HUES48 (cell line): ENCODE data around the gene LGI2.
"Not testable (repeated sequence)": the region's sequence is repeated elsewhere in the genome, so short reads cannot be mapped to it uniquely, and the experiment has no call there.

ENCODE experiments used
- H3K27ac ChIP-seq: one replicate; pipeline ENCODE4 v1.7.0; 2013; ENCODE audit warnings: low read depth, low read length, inconsistent platforms
- H3K27me3 ChIP-seq: 2 replicates; pipeline ENCODE4 v1.6.1; 2013; ENCODE audit warnings: mild to moderate bottlenecking, low read length; ENCODE audit not compliant: control insufficient read depth, insufficient read depth
- H3K36me3 ChIP-seq: 2 replicates; pipeline ENCODE4 v1.6.1; 2013; ENCODE audit warnings: low read length; ENCODE audit not compliant: control insufficient read depth, insufficient read depth
- H3K4me1 ChIP-seq: 2 replicates; pipeline ENCODE4 v1.6.1; 2013; ENCODE audit warnings: mild to moderate bottlenecking, low read length; ENCODE audit not compliant: control insufficient read depth, insufficient read depth
- H3K4me3 ChIP-seq: 2 replicates; pipeline ENCODE4 v1.5.1; 2013; ENCODE audit warnings: mild to moderate bottlenecking, low read depth, low read length
- H3K9ac ChIP-seq: 2 replicates; pipeline ENCODE4 v1.6.1; 2013; ENCODE audit warnings: mild to moderate bottlenecking, low read depth, low read length, moderate library complexity
- H3K9me3 ChIP-seq: 2 replicates; pipeline ENCODE4 v1.6.1; 2013; ENCODE audit warnings: low read length; ENCODE audit not compliant: control insufficient read depth, insufficient read depth

LGI2 gene

GRCh38 chr4:25015012-25015411, 15.7 kb downstream of the LGI2 start:
- Histone ChIP-seq H3K36me3 (0 out of 2 replicates have a peak, but pooled peaks cover 4% of the 10 kb centered on the region), H3K27me3 (no peaks in the 10 kb centered on the region), H3K9me3 (no peaks in the 10 kb centered on the region), H3K4me3 (no peak overlapping the region), H3K9ac (no peak overlapping the region), H3K27ac (no peak overlapping the region), H3K4me1 (peaks cover 4% of the 10 kb centered on the region; the same call in 1 of the 2 replicates)

GRCh38 chr4:25014662-25014983, 16.1 kb downstream of the LGI2 start:
- not testable (repeated sequence) for H3K9me3 ChIP-seq, H3K27me3 ChIP-seq, H3K27ac ChIP-seq, H3K36me3 ChIP-seq, H3K4me1 ChIP-seq, H3K9ac ChIP-seq, H3K4me3 ChIP-seq

- Histone ChIP-seq H3K36me3 (0 out of 2 replicates have a peak, but pooled peaks cover 4% of the 10 kb centered on the region), H3K27ac (no peak overlapping the region), H3K9me3 (no peaks in the 10 kb centered on the region), H3K27me3 (no peaks in the 10 kb centered on the region), H3K4me1 (peaks cover 4% of the 10 kb centered on the region; the same call in 1 of the 2 replicates), H3K9ac (no peak overlapping the region), H3K4me3 (no peak overlapping the region)
These were observed 16.7 kb downstream of the LGI2 start for GRCh38 chr4:25013756-25014661.

DNA sequence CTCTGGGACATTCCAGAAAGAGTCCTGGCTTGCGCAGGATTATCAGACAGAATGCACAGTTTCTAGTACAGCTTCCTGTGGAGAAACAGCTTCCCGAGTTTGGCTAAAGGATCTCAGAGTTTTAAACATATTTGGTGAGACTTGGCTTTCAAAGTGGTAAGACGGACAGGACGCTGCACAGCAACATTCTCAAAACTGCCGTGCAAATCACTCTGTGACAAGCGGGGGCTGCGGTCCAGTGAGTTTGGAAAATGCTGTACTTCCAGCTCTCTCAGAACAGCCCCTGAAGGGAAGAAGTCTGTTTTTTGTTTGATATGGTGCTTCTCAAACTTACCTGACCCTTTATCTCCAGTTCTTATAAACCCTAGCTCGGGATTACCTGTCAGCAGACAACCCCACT, 18.1 kb downstream of the LGI2 start:
- H3K4me3 ChIP-seq = no peak overlapping the region
- H3K4me1 ChIP-seq = peaks cover 4% of the 10 kb centered on the region; the same call in 1 of the 2 replicates
- H3K9me3 ChIP-seq = no peaks in the 10 kb centered on the region
- no peaks in the 10 kb centered on the region for H3K36me3 ChIP-seq
- H3K9ac ChIP-seq = no peak overlapping the region
- no peak overlapping the region for H3K27ac ChIP-seq
- no peaks in the 10 kb centered on the region for H3K27me3 ChIP-seq

GRCh38 chr4:25011135-25011866, 19.4 kb downstream of the LGI2 start:
- no peaks in the 10 kb centered on the region for H3K27me3 ChIP-seq
- no peak overlapping the region for H3K27ac ChIP-seq
- no peak overlapping the region for H3K4me3 ChIP-seq
- peaks cover 4% of the 10 kb centered on the region; the same call in 1 of the 2 replicates for H3K4me1 ChIP-seq
- no peak overlapping the region for H3K9ac ChIP-seq
- no peaks in the 10 kb centered on the region for H3K9me3 ChIP-seq
- no peaks in the 10 kb centered on the region for H3K36me3 ChIP-seq

DNA sequence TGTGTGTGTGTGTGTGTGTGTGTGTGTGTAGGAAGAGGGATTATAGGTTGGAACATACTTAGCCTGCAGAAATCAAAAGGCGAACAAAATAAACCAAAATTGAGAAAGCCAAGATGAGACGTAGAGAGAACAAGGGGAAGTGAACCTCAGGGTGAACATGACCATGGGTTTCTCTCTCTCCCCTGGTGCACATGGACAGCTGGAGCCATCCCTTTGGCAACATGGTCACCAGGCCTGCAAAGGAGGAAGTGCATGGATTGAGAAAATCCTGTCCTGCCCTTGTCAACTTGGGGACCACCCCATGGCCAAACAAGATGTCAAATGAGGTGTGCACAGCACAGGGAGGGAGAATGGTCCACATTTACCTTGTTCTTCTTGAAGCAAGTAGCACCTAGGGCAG, 23.1 kb downstream of the LGI2 start:
- Histone ChIP-seq H3K4me1 (no peaks in the 10 kb centered on the region), H3K9ac (no peak overlapping the region), H3K9me3 (no peaks in the 10 kb centered on the region), H3K27ac (no peak overlapping the region), H3K36me3 (no peaks in the 10 kb centered on the region), H3K27me3 (no peaks in the 10 kb centered on the region), H3K4me3 (no peak overlapping the region)

- no peak overlapping the region for H3K27ac ChIP-seq
- no peaks in the 10 kb centered on the region for H3K9me3 ChIP-seq
- H3K4me3 ChIP-seq = no peak overlapping the region
- no peaks in the 10 kb centered on the region for H3K36me3 ChIP-seq
- H3K4me1 ChIP-seq = peaks cover 6% of the 10 kb centered on the region; the same call in 1 of the 2 replicates
- H3K9ac ChIP-seq = no peak overlapping the region
- no peaks in the 10 kb centered on the region for H3K27me3 ChIP-seq
These were observed 28.1 kb downstream of the LGI2 start for GRCh38 chr4:25002681-25003080.

GRCh38 chr4:25001509-25001908, 29.2 kb downstream of the LGI2 start:
- no peaks in the 10 kb centered on the region for H3K36me3 ChIP-seq
- no peaks in the 10 kb centered on the region for H3K27me3 ChIP-seq
- peaks cover 6% of the 10 kb centered on the region; the same call in 1 of the 2 replicates for H3K4me1 ChIP-seq
- H3K9me3 ChIP-seq = no peaks in the 10 kb centered on the region
- no peak overlapping the region for H3K27ac ChIP-seq
- no peak overlapping the region for H3K4me3 ChIP-seq
- no peak overlapping the region for H3K9ac ChIP-seq

DNA sequence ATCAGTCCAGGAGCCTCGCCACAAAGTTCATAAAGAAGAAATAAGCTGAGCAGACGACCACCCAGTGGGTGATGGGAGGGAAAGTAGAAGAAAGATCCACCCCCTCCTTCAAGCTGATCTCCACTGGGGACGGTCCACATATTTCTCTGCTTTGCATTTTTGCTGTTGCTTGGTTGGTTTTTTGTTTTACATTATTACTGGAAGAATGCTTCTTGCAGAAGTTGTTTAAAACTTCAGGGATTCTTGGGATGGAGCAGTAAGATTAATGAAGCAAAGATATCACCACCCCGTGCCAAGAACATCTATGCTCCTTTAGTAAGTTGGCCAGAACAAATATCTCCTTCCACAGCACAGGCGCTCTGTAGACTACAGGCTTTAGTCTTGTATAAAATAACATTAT, 30.1 kb downstream of the LGI2 start:
- Histone ChIP-seq H3K36me3 (no peaks in the 10 kb centered on the region), H3K27ac (no peak overlapping the region), H3K4me3 (no peak overlapping the region), H3K4me1 (peaks cover 6% of the 10 kb centered on the region; the same call in 1 of the 2 replicates), H3K27me3 (no peaks in the 10 kb centered on the region), H3K9me3 (no peaks in the 10 kb centered on the region), H3K9ac (no peak overlapping the region)

- Histone ChIP-seq H3K9me3 (no peaks in the 10 kb centered on the region), H3K4me1 (peaks cover 6% of the 10 kb centered on the region; the same call in 1 of the 2 replicates), H3K4me3 (0 out of 2 replicates have a peak overlapping the region, but pooled peaks have one; percentile 10), H3K27ac (no peak overlapping the region), H3K9ac (no peak overlapping the region), H3K36me3 (no peaks in the 10 kb centered on the region), H3K27me3 (no peaks in the 10 kb centered on the region)
These were observed 31.2 kb downstream of the LGI2 start for GRCh38 chr4:24999392-25000089.
